ENCODE results near the gene MYH9.

- TF ChIP-seq, protein P1, sequence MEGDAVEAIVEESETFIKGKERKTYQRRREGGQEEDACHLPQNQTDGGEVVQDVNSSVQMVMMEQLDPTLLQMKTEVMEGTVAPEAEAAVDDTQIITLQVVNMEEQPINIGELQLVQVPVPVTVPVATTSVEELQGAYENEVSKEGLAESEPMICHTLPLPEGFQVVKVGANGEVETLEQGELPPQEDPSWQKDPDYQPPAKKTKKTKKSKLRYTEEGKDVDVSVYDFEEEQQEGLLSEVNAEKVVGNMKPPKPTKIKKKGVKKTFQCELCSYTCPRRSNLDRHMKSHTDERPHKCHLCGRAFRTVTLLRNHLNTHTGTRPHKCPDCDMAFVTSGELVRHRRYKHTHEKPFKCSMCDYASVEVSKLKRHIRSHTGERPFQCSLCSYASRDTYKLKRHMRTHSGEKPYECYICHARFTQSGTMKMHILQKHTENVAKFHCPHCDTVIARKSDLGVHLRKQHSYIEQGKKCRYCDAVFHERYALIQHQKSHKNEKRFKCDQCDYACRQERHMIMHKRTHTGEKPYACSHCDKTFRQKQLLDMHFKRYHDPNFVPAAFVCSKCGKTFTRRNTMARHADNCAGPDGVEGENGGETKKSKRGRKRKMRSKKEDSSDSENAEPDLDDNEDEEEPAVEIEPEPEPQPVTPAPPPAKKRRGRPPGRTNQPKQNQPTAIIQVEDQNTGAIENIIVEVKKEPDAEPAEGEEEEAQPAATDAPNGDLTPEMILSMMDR (IDR thresholded peaks at IDR 0.05), result no peak
- TF ChIP-seq POLR2A (IDR thresholded peaks at IDR 0.05), result no peak
These were observed 39.0 kb downstream of the MYH9 start for GRCh38 chr22:36348760-36349159.
